ENCODE results near the gene CACNA1G. TPM values are rescaled to one million over a fixed set of nuclear protein-coding genes. Genes with fewer than 3 reads are reported as not detected.
A peak's percentile ranks its signal among the peaks of the same experiment; 100 is the strongest.

CACNA1G gene
- total RNA-seq, 2 donors from 2014 or later: 0.84 to 1.1 TPM

GRCh38 chr17:50660042-50660886 lies 99.7 kb downstream of the CACNA1G start:
- no peak for TF ChIP-seq CTCF (conservative IDR thresholded peaks at IDR 0.05)
- Histone ChIP-seq H3K9ac (ENCODE audit: extremely low read depth, low read length, poor library complexity, severe bottlenecking) (no peak overlapping the region), H3K4me3 (ENCODE audit: low read length) (no peak overlapping the region), H3K27ac (ENCODE audit: low read depth, low read length) (no peak overlapping the region), H3K4me1 (ENCODE audit: control insufficient read depth, insufficient read depth, low read length) (peaks cover 6% of the 10 kb centered on the region), H3K27me3 (ENCODE audit: control insufficient read depth, insufficient read depth, low read length, poor library complexity, severe bottlenecking) (no peaks in the 10 kb centered on the region), H3K9me3 (ENCODE audit: control insufficient read depth, low read length) (no peaks in the 10 kb centered on the region), H3K36me3 (ENCODE audit: control insufficient read depth, insufficient read depth, low read length) (no peaks in the 10 kb centered on the region)
- Mint-ChIP-seq H3K9me3 (no peaks in the 10 kb centered on the region), H3K4me1 (peaks cover 27% of the 10 kb centered on the region), H3K36me3 (ENCODE audit: low read depth) (no peaks in the 10 kb centered on the region), H3K27me3 (ENCODE audit: insufficient read depth) (peaks cover 2% of the 10 kb centered on the region), H3K4me3 (no peak overlapping the region), H3K27ac (peak overlapping the region; percentile 60)
- DNase-seq: peak; percentile 72
- 86 to 89% methylated on average over 7 to 11 of the region's 11 CpGs for WGBS, 2 experiments (ENCODE audit: insufficient coverage in 1 of 2, insufficient read length in 1 of 2)

GRCh38 chr17:50660887-50661345 lies 100.4 kb downstream of the CACNA1G start:
- H3K4me1 ChIP-seq (ENCODE audit: control insufficient read depth, insufficient read depth, low read length): peaks cover 6% of the 10 kb centered on the region
- H3K9me3 ChIP-seq (ENCODE audit: control insufficient read depth, low read length): no peaks in the 10 kb centered on the region
- no peaks in the 10 kb centered on the region for H3K36me3 ChIP-seq (ENCODE audit: control insufficient read depth, insufficient read depth, low read length)
- H3K27me3 ChIP-seq (ENCODE audit: control insufficient read depth, insufficient read depth, low read length, poor library complexity, severe bottlenecking): no peaks in the 10 kb centered on the region
- no peak for DNase-seq
- H3K27ac ChIP-seq (ENCODE audit: low read depth, low read length): no peak overlapping the region
- H3K4me3 Mint-ChIP-seq: no peak overlapping the region
- 89 to 91% methylated on average over 6 to 10 of the region's 10 CpGs for WGBS, 2 experiments (ENCODE audit: insufficient coverage in 1 of 2, insufficient read length in 1 of 2)
- H3K9me3 Mint-ChIP-seq: no peaks in the 10 kb centered on the region
- H3K4me1 Mint-ChIP-seq: peaks cover 29% of the 10 kb centered on the region
- H3K36me3 Mint-ChIP-seq (ENCODE audit: low read depth): no peaks in the 10 kb centered on the region
- peak overlapping the region; percentile 60 for H3K27ac Mint-ChIP-seq
- no peak overlapping the region for H3K4me3 ChIP-seq (ENCODE audit: low read length)
- TF ChIP-seq CTCF (conservative IDR thresholded peaks at IDR 0.05): no peak
- peaks cover 2% of the 10 kb centered on the region for H3K27me3 Mint-ChIP-seq (ENCODE audit: insufficient read depth)
- H3K9ac ChIP-seq (ENCODE audit: extremely low read depth, low read length, poor library complexity, severe bottlenecking): no peak overlapping the region

GRCh38 chr17:50661348-50661747 lies 100.8 kb downstream of the CACNA1G start:
- DNase-seq: no peak
- Mint-ChIP-seq H3K4me3 (no peak overlapping the region), H3K9me3 (no peaks in the 10 kb centered on the region), H3K27me3 (ENCODE audit: insufficient read depth) (peaks cover 2% of the 10 kb centered on the region), H3K36me3 (ENCODE audit: low read depth) (no peaks in the 10 kb centered on the region), H3K27ac (peak overlapping the region; percentile 90), H3K4me1 (peaks cover 29% of the 10 kb centered on the region)
- H3K4me1 ChIP-seq (ENCODE audit: control insufficient read depth, insufficient read depth, low read length): peaks cover 6% of the 10 kb centered on the region
- TF ChIP-seq CTCF (conservative IDR thresholded peaks at IDR 0.05): no peak
- H3K36me3 ChIP-seq (ENCODE audit: control insufficient read depth, insufficient read depth, low read length): no peaks in the 10 kb centered on the region
- no peak overlapping the region for H3K4me3 ChIP-seq (ENCODE audit: low read length)
- no peaks in the 10 kb centered on the region for H3K27me3 ChIP-seq (ENCODE audit: control insufficient read depth, insufficient read depth, low read length, poor library complexity, severe bottlenecking)
- 89 to 90% methylated on average over 5 of the region's 5 CpGs for WGBS, 2 experiments (ENCODE audit: insufficient coverage in 1 of 2, insufficient read length in 1 of 2)
- H3K27ac ChIP-seq (ENCODE audit: low read depth, low read length): no peak overlapping the region
- H3K9me3 ChIP-seq (ENCODE audit: control insufficient read depth, low read length): no peaks in the 10 kb centered on the region
- no peak overlapping the region for H3K9ac ChIP-seq (ENCODE audit: extremely low read depth, low read length, poor library complexity, severe bottlenecking)

All from endodermal cell (in vitro differentiated cells).